ENCODE results near the gene DDX25. TPM values are rescaled to one million over a fixed set of nuclear protein-coding genes. Genes with fewer than 3 reads are reported as not detected.
A peak's percentile ranks its signal among the peaks of the same experiment; 100 is the strongest.
"Not testable (repeated sequence)": the region's sequence is repeated elsewhere in the genome, so short reads cannot be mapped to it uniquely, and the experiment has no call there.

The DDX25 gene
- total RNA-seq, 1 donor from 2014 or later = not detected

DNA sequence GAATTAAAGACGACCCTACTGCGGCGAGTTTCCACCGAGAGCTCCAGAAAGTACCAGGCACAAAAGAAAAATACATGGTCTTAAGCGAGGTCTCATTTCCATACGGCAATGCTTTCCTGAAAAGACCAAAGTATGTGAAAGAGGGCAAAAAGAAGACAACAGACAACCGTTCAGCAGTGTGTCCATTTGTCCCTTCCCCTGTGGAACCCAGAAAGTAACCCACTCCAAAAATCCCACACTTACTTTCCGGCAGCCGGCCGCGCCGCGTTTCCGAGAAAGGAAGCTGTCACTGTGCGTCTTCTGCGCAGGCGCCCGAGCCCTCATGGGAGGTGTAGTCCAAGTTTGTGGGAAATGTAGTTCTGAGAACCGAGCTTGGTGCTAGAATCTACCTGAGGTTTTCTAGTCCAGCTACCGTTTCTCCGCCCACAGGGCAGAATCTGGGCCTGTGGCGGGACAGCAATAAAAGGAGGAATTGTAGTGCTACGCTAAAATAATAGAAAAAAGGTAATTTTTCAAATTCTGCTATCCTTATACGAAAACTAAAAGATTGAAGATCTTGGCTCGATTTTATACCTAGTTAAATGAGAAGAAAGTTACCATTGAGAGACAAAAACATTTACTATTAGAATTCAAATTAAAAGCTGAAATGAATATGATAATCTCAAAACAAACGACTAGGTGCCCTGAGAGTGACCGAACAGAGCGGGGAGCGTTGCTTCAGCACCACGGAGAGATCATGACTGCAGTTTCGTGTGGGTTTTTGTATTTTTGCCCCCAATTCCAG lies 1.2 kb upstream of the DDX25 start, which contains the start of gene PUS3:
Gene PUS3 (minus strand): TSS at position 280 of the 784 bp plus-strand sequence. CDS start 6,922 bp downstream, outside the sequence.
- DNase-seq (ENCODE audit: low read depth, low spot score) = peak; percentile 37

- DNase-seq (ENCODE audit: low read depth, low spot score) = no peak
Measured at GRCh38 chr11:125904678-125905077, 370 bp downstream of the DDX25 start.

DNA sequence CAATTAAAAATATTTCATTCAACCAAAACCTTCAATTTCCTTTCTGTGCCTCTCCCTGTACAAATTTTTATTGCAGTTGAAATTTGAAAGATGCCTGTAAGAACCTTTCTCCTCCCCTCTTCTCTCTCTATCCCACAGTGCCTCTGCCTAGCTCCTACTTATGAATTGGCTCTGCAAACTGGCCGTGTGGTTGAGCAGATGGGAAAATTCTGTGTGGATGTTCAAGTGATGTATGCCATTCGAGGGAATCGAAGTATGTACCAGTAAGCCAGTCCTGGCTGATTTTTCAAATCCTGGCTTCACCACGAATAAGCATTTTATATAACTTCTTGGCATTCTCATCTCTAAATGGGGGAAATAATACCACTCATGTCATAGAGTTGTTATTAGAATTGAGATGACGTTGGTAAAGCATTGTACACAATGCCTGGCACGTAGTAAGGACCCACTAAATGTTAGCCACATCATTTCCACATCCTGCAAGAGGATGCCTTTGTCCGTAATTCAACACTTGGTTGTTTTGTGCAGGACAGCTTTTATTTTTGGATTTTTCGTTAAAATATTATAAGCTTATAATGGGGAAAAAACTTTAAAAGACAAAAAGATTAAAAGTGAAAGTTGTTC lies 6.0 kb downstream of the DDX25 start:
- DNase-seq (ENCODE audit: low read depth, low spot score) = no peak

- not testable (repeated sequence) for DNase-seq (ENCODE audit: low read depth, low spot score)
Measured at GRCh38 chr11:125914601-125915000, 10.3 kb downstream of the DDX25 start.

- DNase-seq (ENCODE audit: low read depth, low spot score) = no peak
Measured at GRCh38 chr11:125916683-125917347, 12.5 kb downstream of the DDX25 start.

- DNase-seq (ENCODE audit: low read depth, low spot score) = no peak
Measured at GRCh38 chr11:125918140-125918840, 14.0 kb downstream of the DDX25 start.

DNA sequence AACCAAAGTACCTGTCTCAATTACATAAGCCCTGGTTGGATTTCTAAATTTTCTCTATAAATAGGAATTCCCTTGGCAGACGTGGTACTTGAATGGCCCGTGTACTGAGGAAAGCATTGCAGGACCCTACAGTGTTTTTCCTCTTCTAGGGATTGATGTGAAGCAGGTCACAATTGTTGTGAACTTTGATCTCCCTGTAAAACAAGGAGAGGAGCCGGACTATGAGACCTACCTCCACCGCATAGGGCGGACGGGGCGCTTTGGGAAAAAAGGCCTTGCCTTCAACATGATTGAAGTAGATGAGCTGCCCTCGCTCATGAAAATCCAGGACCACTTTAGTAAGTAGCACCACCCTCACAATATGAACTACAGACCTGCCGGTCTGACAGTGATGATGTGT lies 16.7 kb downstream of the DDX25 start:
- DNase-seq (ENCODE audit: low read depth, low spot score) = no peak

- no peak for DNase-seq (ENCODE audit: low read depth, low spot score)
Measured at GRCh38 chr11:125922156-125922555, 17.8 kb downstream of the DDX25 start.

DNA sequence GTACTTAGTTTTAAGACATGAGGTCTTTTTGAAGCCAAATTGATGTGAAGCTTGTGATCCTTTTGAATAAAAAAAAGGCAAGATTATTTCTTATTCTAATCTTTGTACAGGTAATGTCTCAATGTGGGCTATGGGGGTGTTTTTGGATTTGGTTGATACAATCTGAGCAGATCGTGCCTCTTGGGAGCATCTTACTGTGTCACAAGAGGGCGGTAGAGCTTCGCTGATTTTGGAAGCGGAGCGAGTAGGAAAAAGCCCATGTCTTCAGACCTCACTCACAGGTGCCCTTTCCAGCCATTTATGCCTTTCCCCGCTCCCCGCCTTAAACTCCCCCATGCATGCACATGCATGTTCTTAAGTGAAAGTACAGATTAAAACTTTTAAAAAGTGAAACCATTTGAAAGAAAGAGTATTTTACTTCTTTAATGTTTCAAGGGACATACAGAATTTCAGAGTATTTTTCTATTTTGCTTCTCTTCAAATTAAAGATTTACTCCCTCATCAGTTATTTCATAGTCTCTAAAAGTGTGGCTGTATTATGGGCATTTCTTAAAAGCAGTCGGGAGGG lies 18.8 kb downstream of the DDX25 start:
- DNase-seq (ENCODE audit: low read depth, low spot score) = peak; percentile 29

GRCh38 chr11:125923633-125924032 lies 19.3 kb downstream of the DDX25 start:
- no peak for DNase-seq (ENCODE audit: low read depth, low spot score)

GRCh38 chr11:125924384-125925007 lies 20.2 kb downstream of the DDX25 start:
- DNase-seq (ENCODE audit: low read depth, low spot score) = no peak

DNA sequence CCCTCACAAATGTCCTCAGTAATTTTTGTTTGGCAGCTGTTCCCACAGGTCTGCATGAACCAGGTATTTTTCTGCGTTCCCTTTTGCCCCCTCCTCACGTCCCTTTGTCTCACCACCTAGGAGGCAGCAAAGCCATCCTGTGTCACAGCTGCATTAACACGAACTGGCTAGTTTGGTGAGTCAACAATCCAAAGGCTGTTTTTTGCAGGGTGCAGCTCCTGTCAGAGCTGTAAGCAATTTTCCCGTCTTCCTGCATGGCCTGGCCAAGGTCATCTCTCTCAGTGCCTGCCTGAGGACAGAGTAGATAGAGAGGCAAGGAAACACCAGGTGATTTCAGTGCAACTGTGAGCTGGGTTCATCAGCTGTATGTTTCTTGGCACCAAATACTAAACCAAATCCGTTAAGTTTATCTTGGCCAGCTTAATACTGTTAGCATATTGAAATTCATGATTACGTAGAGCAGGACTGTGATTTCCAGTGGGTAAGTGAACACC lies 21.0 kb downstream of the DDX25 start:
- DNase-seq (ENCODE audit: low read depth, low spot score) = no peak

- no peak for DNase-seq (ENCODE audit: low read depth, low spot score)
Measured at GRCh38 chr11:125925804-125926203, 21.5 kb downstream of the DDX25 start.

DNA sequence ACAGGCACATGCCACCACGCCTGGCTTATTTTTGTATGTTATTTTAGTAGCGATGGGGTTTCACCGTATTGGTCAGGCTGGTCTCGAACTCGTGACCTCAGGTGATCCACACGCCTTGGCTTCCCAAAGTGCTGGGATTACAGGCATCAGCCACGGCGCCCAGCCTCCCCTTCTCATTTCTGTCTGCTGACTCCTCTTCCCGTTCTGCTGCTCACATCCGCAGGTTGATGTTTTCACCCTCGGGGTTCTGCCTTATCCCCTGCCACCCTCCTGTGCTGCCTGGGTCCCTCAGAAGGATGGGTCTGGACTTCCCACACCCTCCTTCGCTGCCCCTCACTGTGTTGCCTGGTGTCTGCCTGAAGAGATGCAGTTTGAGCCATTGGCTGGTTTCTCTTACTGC lies 22.4 kb downstream of the DDX25 start:
- no peak for DNase-seq (ENCODE audit: low read depth, low spot score)

GRCh38 chr11:125929445-125930075 lies 25.3 kb downstream of the DDX25 start:
- no peak for DNase-seq (ENCODE audit: low read depth, low spot score)

DNA sequence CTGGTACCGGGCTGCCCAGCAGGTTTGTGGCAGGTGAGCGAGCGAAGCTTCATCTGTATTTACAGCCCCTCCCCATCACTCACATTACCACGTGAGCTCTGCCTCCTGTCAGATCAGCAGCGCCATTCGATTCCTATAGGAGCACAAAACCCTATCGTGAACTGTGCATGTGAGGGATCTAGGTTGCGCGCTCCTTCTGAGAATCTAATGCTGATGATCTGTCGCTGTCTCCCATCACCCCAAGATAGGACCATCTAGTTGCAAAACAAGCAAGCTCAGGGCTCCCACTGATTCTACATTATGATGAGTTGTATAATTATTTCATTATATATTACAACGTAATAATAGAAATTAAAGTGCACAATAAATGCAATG lies 25.8 kb downstream of the DDX25 start:
- DNase-seq (ENCODE audit: low read depth, low spot score) = no peak

GRCh38 chr11:125931116-125931515 lies 26.8 kb downstream of the DDX25 start:
- no peak for DNase-seq (ENCODE audit: low read depth, low spot score)

GRCh38 chr11:125931668-125932067 lies 27.4 kb downstream of the DDX25 start:
- no peak for DNase-seq (ENCODE audit: low read depth, low spot score)

DNA sequence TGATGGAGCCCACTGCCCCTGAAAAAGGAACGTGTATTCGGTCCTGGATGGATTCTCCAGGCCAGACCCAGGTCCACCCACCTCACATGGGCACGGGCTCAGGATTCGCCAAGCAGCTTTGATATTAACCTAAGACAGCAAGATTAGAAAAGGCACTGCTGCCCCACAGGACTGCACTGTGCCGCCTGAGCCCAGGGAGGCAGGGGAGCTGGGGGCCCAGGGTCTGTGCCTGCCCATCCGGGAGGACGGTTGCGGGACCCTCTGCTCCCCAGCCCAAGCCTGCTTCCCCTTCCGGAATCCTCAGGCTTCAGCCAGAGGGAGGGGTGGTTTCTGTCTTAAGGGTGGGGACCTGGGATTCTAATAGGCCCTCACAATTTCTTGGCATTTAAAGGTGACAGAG lies 28.0 kb downstream of the DDX25 start:
- DNase-seq (ENCODE audit: low read depth, low spot score) = no peak
